ENCODE results near the gene GRAMD1A.

DNA sequence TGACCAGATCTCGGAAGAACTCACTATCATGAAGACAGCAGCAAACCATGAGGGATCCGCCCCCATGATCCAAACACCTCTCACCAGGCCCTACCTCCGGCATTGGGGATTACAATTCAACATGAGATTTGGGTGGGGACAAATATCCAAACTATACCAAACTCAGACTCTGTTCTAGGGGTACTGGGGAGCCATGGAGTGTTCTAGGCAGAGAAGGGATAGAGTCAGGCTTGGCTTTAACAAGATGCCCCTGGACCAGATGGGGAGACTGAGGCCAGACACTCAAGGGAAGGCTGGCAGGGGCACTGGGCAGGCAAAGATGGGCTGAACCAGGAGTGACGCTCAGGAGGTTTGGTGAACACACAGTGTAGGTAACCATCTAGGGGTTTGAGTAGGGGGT, 18.3 kb downstream of the GRAMD1A start:
- TF ChIP-seq, protein P1, sequence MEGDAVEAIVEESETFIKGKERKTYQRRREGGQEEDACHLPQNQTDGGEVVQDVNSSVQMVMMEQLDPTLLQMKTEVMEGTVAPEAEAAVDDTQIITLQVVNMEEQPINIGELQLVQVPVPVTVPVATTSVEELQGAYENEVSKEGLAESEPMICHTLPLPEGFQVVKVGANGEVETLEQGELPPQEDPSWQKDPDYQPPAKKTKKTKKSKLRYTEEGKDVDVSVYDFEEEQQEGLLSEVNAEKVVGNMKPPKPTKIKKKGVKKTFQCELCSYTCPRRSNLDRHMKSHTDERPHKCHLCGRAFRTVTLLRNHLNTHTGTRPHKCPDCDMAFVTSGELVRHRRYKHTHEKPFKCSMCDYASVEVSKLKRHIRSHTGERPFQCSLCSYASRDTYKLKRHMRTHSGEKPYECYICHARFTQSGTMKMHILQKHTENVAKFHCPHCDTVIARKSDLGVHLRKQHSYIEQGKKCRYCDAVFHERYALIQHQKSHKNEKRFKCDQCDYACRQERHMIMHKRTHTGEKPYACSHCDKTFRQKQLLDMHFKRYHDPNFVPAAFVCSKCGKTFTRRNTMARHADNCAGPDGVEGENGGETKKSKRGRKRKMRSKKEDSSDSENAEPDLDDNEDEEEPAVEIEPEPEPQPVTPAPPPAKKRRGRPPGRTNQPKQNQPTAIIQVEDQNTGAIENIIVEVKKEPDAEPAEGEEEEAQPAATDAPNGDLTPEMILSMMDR (conservative IDR thresholded peaks at IDR 0.05; ENCODE audit: low read depth, low read length): no peak
- TF ChIP-seq EZH2 (IDR thresholded peaks at IDR 0.05; ENCODE audit: low read length, unreplicated experiment): no peak
- TF ChIP-seq EZH2phosphoT487 (IDR thresholded peaks at IDR 0.05; ENCODE audit: borderline replicate concordance, low read length): no peak
